K562 (cell line): Measurements from ENCODE around the gene FANCG. TPM values are rescaled to one million over a fixed set of nuclear protein-coding genes. Genes with fewer than 3 reads are reported as not detected.
A peak's percentile ranks its signal among the peaks of the same experiment; 100 is the strongest.

Source experiments
- AFF1 ChIP-seq, 2 experiments: fragments of 450-650 bp; IDR thresholded peaks; 2 replicates each; pipeline ENCODE4 v1.6.1; 2018; ENCODE audit warnings: mild to moderate bottlenecking in 2 of 2, low read depth in 1 of 2; ENCODE audit not compliant: partially characterized antibody in 2 of 2
- CGGBP1 ChIP-seq: fragments of 250-450 bp; sonication (Bioruptor Pico); IDR thresholded peaks from 2 replicates; pipeline ENCODE4 v1.9.0; 2021; ENCODE audit warnings: mild to moderate bottlenecking
- CHCHD3 ChIP-seq: fragments of 250-450 bp; sonication (Bioruptor Pico); IDR thresholded peaks from 2 replicates; pipeline ENCODE4 v2.1.2; 2022; ENCODE audit warnings: mild to moderate bottlenecking
- CREB3L1 ChIP-seq: fragments of 450-650 bp; IDR thresholded peaks from 2 replicates; pipeline ENCODE4 v1.6.1; 2014; ENCODE audit warnings: low read depth, mild to moderate bottlenecking, moderate library complexity, borderline replicate concordance
- DACH1 ChIP-seq: fragments of 450-650 bp; IDR thresholded peaks from 2 replicates; pipeline ENCODE4 v1.6.1; 2018; ENCODE audit not compliant: partially characterized antibody
- FOXM1 ChIP-seq, 2 experiments: fragments of 450-650 bp in 1 of 2; sonication (generic) in 1 of 2; formaldehyde crosslinking in 1 of 2; IDR thresholded peaks; 2 replicates each; pipeline versions ENCODE4 v1.6.1 to v1.9.0; 2017 to 2022; ENCODE audit warnings: low read depth in 2 of 2, mild to moderate bottlenecking in 2 of 2, missing genetic modification reagents in 1 of 2, moderate library complexity in 1 of 2
- HMGN3 ChIP-seq: IDR thresholded peaks from 2 replicates; pipeline ENCODE4 v1.6.1; 2011; ENCODE audit warnings: borderline replicate concordance, low read depth, mild to moderate bottlenecking, mixed read lengths, low read length; ENCODE audit not compliant: insufficient read length; ENCODE audit errors: extremely low read depth
- HNRNPUL1 ChIP-seq: fragments of 200-400 bp; formaldehyde crosslinking; IDR thresholded peaks from 2 replicates; pipeline ENCODE4 v1.6.1; 2017; ENCODE audit warnings: low read length
- MEIS2 ChIP-seq: fragments of 450-650 bp; IDR thresholded peaks from 2 replicates; pipeline ENCODE4 v1.6.1; 2014; ENCODE audit warnings: mild to moderate bottlenecking; ENCODE audit not compliant: partially characterized antibody
- RNF2 ChIP-seq: sonication (generic); IDR thresholded peaks from 2 replicates; pipeline ENCODE4 v1.6.1; 2016
- TAF1 ChIP-seq: IDR thresholded peaks from 2 replicates; pipeline ENCODE4 v1.6.1; 2011; ENCODE audit warnings: mild to moderate bottlenecking, low read length, moderate library complexity; ENCODE audit not compliant: insufficient read depth, control insufficient read depth, severe bottlenecking; ENCODE audit errors: extremely low read depth
- TCF7L2 ChIP-seq: fragments of 150-350 bp; IDR thresholded peaks from 2 replicates; pipeline ENCODE4 v1.6.1; 2016; ENCODE audit warnings: low read depth, mild to moderate bottlenecking, low read length, moderate library complexity
- XRCC3 ChIP-seq: fragments of 450-650 bp; IDR thresholded peaks from 2 replicates; pipeline ENCODE4 v1.6.1; 2017; ENCODE audit warnings: mild to moderate bottlenecking, moderate library complexity
- YY1 ChIP-seq, 3 experiments: IDR thresholded peaks; 2 replicates each; pipeline ENCODE4 v1.6.1; 2011; ENCODE audit warnings: low read length in 2 of 3, mild to moderate bottlenecking in 2 of 3, moderate library complexity in 2 of 3, borderline replicate concordance in 1 of 3, control low read depth in 1 of 3, low read depth in 1 of 3; ENCODE audit not compliant: insufficient read depth in 3 of 3, insufficient replicate concordance in 2 of 3, control insufficient read depth in 1 of 3, insufficient read length in 1 of 3; ENCODE audit errors: extremely low read depth in 1 of 3
- ZBTB43 ChIP-seq: sonication (generic); formaldehyde crosslinking; IDR thresholded peaks from 2 replicates; pipeline ENCODE4 v1.8.0; 2023; ENCODE audit warnings: mild to moderate bottlenecking, missing genetic modification reagents
- ZBTB8A ChIP-seq: fragments of 450-650 bp; IDR thresholded peaks from 2 replicates; pipeline ENCODE4 v1.6.1; 2018; ENCODE audit warnings: mild to moderate bottlenecking, moderate library complexity; ENCODE audit not compliant: partially characterized antibody
- ZEB2 ChIP-seq: fragments of 450-650 bp; IDR thresholded peaks from 2 replicates; pipeline ENCODE4 v1.6.1; 2016
- ZFP30 ChIP-seq: fragments of 250-450 bp; sonication (Bioruptor Pico); IDR thresholded peaks from 2 replicates; pipeline ENCODE4 v1.8.0; 2022; ENCODE audit warnings: moderate library complexity, mild to moderate bottlenecking, inconsistent platforms, borderline replicate concordance
- ZNF146 ChIP-seq: IDR thresholded peaks from one replicate; pipeline ENCODE4 v1.6.1; 2018; ENCODE audit warnings: missing compliant biosample characterization; ENCODE audit not compliant: unreplicated experiment
- polyA plus RNA-seq, 8 experiments: library from polyadenylated mRNA; depleted of rRNA in 4 of 8; stranded (reverse) in 5 of 8; unstranded in 3 of 8; fragments of >200 nt; fragmentation: Nextera tagmentation in 2 of 8; fragmentation: Illumina TruSeq in 1 of 8; extraction: Ambion mirVana in 2 of 8; extraction: Trizol in 1 of 8; gene quantifications; 2 replicates each; pipeline versions ENCODE4 v1.2.1 to v1.2.3, GENCODE V29; 2011 to 2014; ENCODE audit warnings: inconsistent platforms in 1 of 8, missing spikeins in 1 of 8
- total RNA-seq, 7 experiments: library from RNA; depleted of rRNA in 6 of 7; stranded (reverse); fragments of >200 nt in 6 of 7; fragmentation: Illumina TruSeq in 2 of 7; extraction: Trizol in 2 of 7; gene quantifications; 2 replicates each; pipeline versions ENCODE4 v1.2.1 to v1.2.3, GENCODE V29; 2011 to 2021; ENCODE audit warnings: low replicate concordance in 1 of 7

The FANCG gene
- total and polyA plus RNA-seq, 9 of the 15 experiments (the other 6 are each of a cell fraction or from before 2014, with no cell fraction given): 7.5 to 43.9 (median 31.0) TPM

GRCh38 chr9:35111001-35111933, 31.5 kb upstream of the FANCG start (continued):
- TF ChIP-seq XRCC3: no peak
- TF ChIP-seq MEIS2: peak; percentile 11
- no peak for TF ChIP-seq CHCHD3 (CRISPR knock-in tag)
- TF ChIP-seq YY1 (IDR thresholded peaks at IDR 0.05; ENCODE audit: borderline replicate concordance in 1 of 3, control insufficient read depth in 1 of 3, extremely low read depth in 1 of 3, insufficient read depth in 3 of 3, insufficient read length in 1 of 3, insufficient replicate concordance in 2 of 3, low read depth in 1 of 3, low read length in 2 of 3): peak in 1 of 3 experiments; percentile 16
- TF ChIP-seq ZNF146 (CRISPR knock-in tag): no peak
- TF ChIP-seq TAF1: peak; percentile 29
- TF ChIP-seq ZEB2: no peak
- no peak for TF ChIP-seq TCF7L2
- TF ChIP-seq ZBTB8A: no peak
- no peak for TF ChIP-seq CGGBP1 (CRISPR knock-in tag)
- TF ChIP-seq HMGN3: peak; percentile 64
- TF ChIP-seq CREB3L1: no peak
- TF ChIP-seq ZFP30 (CRISPR knock-in tag): no peak
- TF ChIP-seq RNF2: no peak
- TF ChIP-seq FOXM1 (IDR thresholded peaks at IDR 0.05; ENCODE audit: low read depth): peak; percentile 51; the same call in 1 of the 2 replicates
- no peak for TF ChIP-seq FOXM1 (CRISPR knock-in tag; IDR thresholded peaks at IDR 0.05; ENCODE audit: low read depth)
- TF ChIP-seq DACH1: peak; percentile 4
- TF ChIP-seq ZBTB43 (CRISPR knock-in tag): no peak
- no peak for TF ChIP-seq HNRNPUL1
- TF ChIP-seq AFF1 (IDR thresholded peaks at IDR 0.05; ENCODE audit: low read depth in 1 of 2, partially characterized antibody in 2 of 2): no peak
